H1 (cell line): Measurements from ENCODE around the gene MACROD2. TPM values are rescaled to one million over a fixed set of nuclear protein-coding genes. Genes with fewer than 3 reads are reported as not detected.

Experiments
- CTCF ChIA-PET: fragments of 300-600 bp; sonication (Branson Sonifier 250); formaldehyde crosslinking; loops from one replicate; lab custom pipeline; 2021; ENCODE audit not compliant: partially characterized antibody; lab: Charles Lee
- POLR2A ChIA-PET: fragments of 300-600 bp; sonication (Branson Sonifier 250); formaldehyde crosslinking; loops from one replicate; lab custom pipeline; 2021; ENCODE audit warnings: inconsistent platforms; ENCODE audit not compliant: partially characterized antibody; lab: Charles Lee
- DNase-seq, 2 experiments: peaks; one replicate each; pipeline versions ENCODE4 v3.0.0 to v3.0.0-alpha.2; 2010 to 2022; ENCODE audit warnings: low spot score in 2 of 2, low read depth in 1 of 2, mixed read lengths in 1 of 2
- FAIRE-seq: peaks from 2 replicates; lab custom pipeline; 2011; peaks lifted over from hg19 to GRCh38; lab: Jason Lieb, UNC
- H2AFZ ChIP-seq: 2 replicates; pipeline ENCODE4 v1.8.1; 2012; ENCODE audit warnings: low read length, inconsistent platforms
- H2AK5ac ChIP-seq: 2 replicates; pipeline ENCODE4 v1.6.1; 2013; ENCODE audit warnings: low read depth, low read length
- H2BK120ac ChIP-seq: replicated peaks from 2 replicates; pipeline ENCODE3; 2013; ENCODE audit warnings: low read depth, low read length, inconsistent platforms
- H2BK12ac ChIP-seq: 2 replicates; pipeline ENCODE4 v1.6.1; 2013; ENCODE audit warnings: low read depth, low read length
- H2BK15ac ChIP-seq: 2 replicates; pipeline ENCODE4 v1.6.1; 2013; ENCODE audit warnings: low read length
- H2BK20ac ChIP-seq: 2 replicates; pipeline ENCODE4 v1.6.1; 2013; ENCODE audit warnings: low read length
- H2BK5ac ChIP-seq: 2 replicates; pipeline ENCODE4 v1.6.1; 2013; ENCODE audit warnings: low read depth, low read length
- H3K14ac ChIP-seq: 2 replicates; pipeline ENCODE4 v1.6.1; 2013; ENCODE audit warnings: inconsistent platforms; ENCODE audit not compliant: insufficient read length
- H3K18ac ChIP-seq: 2 replicates; pipeline ENCODE4 v1.6.1; 2013; ENCODE audit warnings: low read length; ENCODE audit errors: extremely low read depth
- H3K23ac ChIP-seq: 2 replicates; pipeline ENCODE4 v1.6.1; 2013; ENCODE audit warnings: inconsistent platforms; ENCODE audit not compliant: insufficient read length
- H3K23me2 ChIP-seq: 2 replicates; pipeline ENCODE4 v1.6.1; 2013; ENCODE audit warnings: low read depth, low read length
- H3K27ac ChIP-seq: 2 replicates; pipeline ENCODE4 v1.6.1; 2011; ENCODE audit warnings: low read depth, low read length, inconsistent platforms
- H3K27me3 ChIP-seq, 4 experiments: replicated peaks in 1 of 4; 1 replicate in 1 of 4; 2 replicates in 3 of 4; pipeline versions ENCODE4 v1.6.1 to v1.8.1; 2011 to 2013; ENCODE audit warnings: low read length in 3 of 4, mild to moderate bottlenecking in 3 of 4, inconsistent platforms in 2 of 4, mixed read lengths in 2 of 4, moderate library complexity in 1 of 4; ENCODE audit not compliant: control insufficient read depth in 3 of 4, insufficient read depth in 3 of 4; ENCODE audit errors: extremely low read depth in 1 of 4
- H3K36me3 ChIP-seq, 4 experiments: 2 replicates each; pipeline versions ENCODE4 v1.6.1 to v1.8.1; 2011 to 2013; ENCODE audit warnings: mild to moderate bottlenecking in 4 of 4, low read length in 3 of 4, moderate library complexity in 2 of 4, control low read depth in 1 of 4, inconsistent platforms in 1 of 4; ENCODE audit not compliant: insufficient read depth in 4 of 4, control insufficient read depth in 2 of 4
- H3K4ac ChIP-seq: replicated peaks from 2 replicates; pipeline ENCODE3; 2013; ENCODE audit warnings: low read length, low read depth, mixed read lengths, inconsistent platforms; ENCODE audit not compliant: insufficient read length
- H3K4me1 ChIP-seq, 4 experiments: replicated peaks in 1 of 4; 1 replicate in 1 of 4; 2 replicates in 3 of 4; pipeline versions ENCODE4 v1.6.1 to v1.8.1; 2011 to 2013; ENCODE audit warnings: low read length in 3 of 4, inconsistent platforms in 2 of 4, mixed read lengths in 1 of 4; ENCODE audit not compliant: insufficient read depth in 4 of 4, control insufficient read depth in 3 of 4
- H3K4me2 ChIP-seq, 2 experiments: 2 replicates each; pipeline versions ENCODE4 v1.6.1 to v1.8.1; 2011 to 2013; ENCODE audit warnings: low read depth in 2 of 2, low read length in 2 of 2, control low read depth in 1 of 2, inconsistent platforms in 1 of 2, mild to moderate bottlenecking in 1 of 2; ENCODE audit not compliant: insufficient read depth in 1 of 2
- H3K4me3 ChIP-seq, 4 experiments: fragments of 200-600, 300-600 bp in 1 of 4; sonication (generic), shearing (Covaris generic), sonication (Bioruptor Twin) in 1 of 4; 2 replicates each; pipeline versions ENCODE4 v1.5.1 to v1.8.1; 2011 to 2016; ENCODE audit warnings: low read length in 4 of 4, low read depth in 3 of 4, control low read depth in 2 of 4, inconsistent platforms in 2 of 4, mild to moderate bottlenecking in 2 of 4, mixed read lengths in 1 of 4, moderate library complexity in 1 of 4; ENCODE audit not compliant: insufficient read depth in 2 of 4; ENCODE audit errors: extremely low read depth in 1 of 4
- H3K56ac ChIP-seq: replicated peaks from 2 replicates; pipeline ENCODE3; 2013; ENCODE audit warnings: low read depth, mild to moderate bottlenecking, mixed read lengths, low read length, inconsistent platforms; ENCODE audit not compliant: insufficient read length
- H3K79me1 ChIP-seq: 2 replicates; pipeline ENCODE4 v1.6.1; 2013; ENCODE audit warnings: low read depth, low read length, control low read depth
- H3K79me2 ChIP-seq, 2 experiments: 2 replicates each; pipeline versions ENCODE4 v1.6.1 to v1.8.1; 2012 to 2013; ENCODE audit warnings: low read length in 2 of 2, mild to moderate bottlenecking in 2 of 2, inconsistent platforms in 1 of 2; ENCODE audit not compliant: insufficient read depth in 2 of 2, control insufficient read depth in 1 of 2
- H3K9ac ChIP-seq, 4 experiments: replicated peaks in 1 of 4; 1 replicate in 1 of 4; 2 replicates in 3 of 4; pipeline versions ENCODE4 v1.6.1 to v1.8.1; 2011 to 2013; ENCODE audit warnings: low read depth in 3 of 4, low read length in 3 of 4, control low read depth in 2 of 4, mild to moderate bottlenecking in 2 of 4, moderate library complexity in 2 of 4, inconsistent platforms in 1 of 4; ENCODE audit errors: extremely low read depth in 1 of 4
- H3K9me3 ChIP-seq, 2 experiments: 2 replicates each; pipeline versions ENCODE4 v1.6.1 to v1.8.1; 2012 to 2013; ENCODE audit warnings: mild to moderate bottlenecking in 2 of 2, moderate library complexity in 2 of 2, control low read depth in 1 of 2, inconsistent platforms in 1 of 2, low read depth in 1 of 2, low read length in 1 of 2, mixed read lengths in 1 of 2; ENCODE audit not compliant: insufficient read depth in 2 of 2
- H4K20me1 ChIP-seq, 2 experiments: replicated peaks in 1 of 2; 2 replicates each; pipeline versions ENCODE3 to v1.8.1; 2011 to 2013; ENCODE audit warnings: inconsistent platforms in 2 of 2, low read length in 2 of 2, mild to moderate bottlenecking in 1 of 2; ENCODE audit not compliant: insufficient read depth in 2 of 2, control insufficient read depth in 1 of 2
- H4K5ac ChIP-seq: 2 replicates; pipeline ENCODE4 v1.6.1; 2013; ENCODE audit warnings: low read length, low read depth, mixed read lengths, inconsistent platforms; ENCODE audit not compliant: insufficient read length
- H4K8ac ChIP-seq: 2 replicates; pipeline ENCODE4 v1.8.0; 2013; ENCODE audit warnings: mild to moderate bottlenecking, moderate library complexity, low read length, inconsistent platforms; ENCODE audit not compliant: insufficient read depth; ENCODE audit errors: extremely low read depth
- H4K91ac ChIP-seq: replicated peaks from 2 replicates; pipeline ENCODE3; 2013; ENCODE audit warnings: low read length, mixed read lengths, inconsistent platforms; ENCODE audit not compliant: insufficient read length
- ASH2L ChIP-seq: fragments of 200-600, 300-600 bp; sonication (generic); IDR thresholded peaks from one replicate; pipeline ENCODE4 v1.7.1; 2017; ENCODE audit warnings: low read length
- CBX5 ChIP-seq: fragments of 300-800, 300-1000 bp; sonication (generic); IDR thresholded peaks from 2 replicates; pipeline ENCODE4 v1.7.1; 2016; ENCODE audit warnings: antibody characterized with exemption, low read length, low read depth
- CREB1 ChIP-seq: IDR thresholded peaks from 2 replicates; pipeline ENCODE4 v1.6.1; 2012; ENCODE audit warnings: inconsistent platforms
- GTF2F1 ChIP-seq: IDR thresholded peaks from 2 replicates; pipeline ENCODE4 v1.6.1; 2012; ENCODE audit warnings: low read depth, low read length, improper control_type of control experiment, borderline replicate concordance
- KDM5A ChIP-seq: fragments of 200-600 bp; IDR thresholded peaks from 2 replicates; pipeline ENCODE4 v1.7.1; 2012; ENCODE audit warnings: mild to moderate bottlenecking, low read length, inconsistent platforms, mixed read lengths
- MAFK ChIP-seq: IDR thresholded peaks from 2 replicates; pipeline ENCODE4 v1.6.1; 2012; ENCODE audit warnings: low read depth, mild to moderate bottlenecking, improper control_type of control experiment, low read length
- PHF8 ChIP-seq: fragments of 200-600 bp; sonication (generic); conservative IDR thresholded peaks from 2 replicates; pipeline ENCODE4 v1.7.1; 2012; ENCODE audit warnings: low read depth, mild to moderate bottlenecking, inconsistent platforms, low read length, moderate library complexity
- RBBP5 ChIP-seq: IDR thresholded peaks from 2 replicates; pipeline ENCODE4 v1.7.1; 2012; ENCODE audit warnings: low read depth, mild to moderate bottlenecking, inconsistent platforms, low read length, moderate library complexity, borderline replicate concordance
- SP4 ChIP-seq: IDR thresholded peaks from 2 replicates; pipeline ENCODE4 v1.6.1; 2012; ENCODE audit warnings: low read length, inconsistent platforms
- YY1 ChIP-seq: IDR thresholded peaks from 2 replicates; pipeline ENCODE4 v1.6.1; 2011; ENCODE audit warnings: low read depth, mild to moderate bottlenecking, low read length
- WGBS, 2 experiments: shearing (Covaris generic) in 1 of 2; methylation state at CpG; one replicate each; pipeline versions ENCODE4 v1.1.6 to v1.1.7; 2013 to 2015; ENCODE audit warnings: low lambda C conversion rate in 2 of 2, mixed read lengths in 2 of 2, inconsistent platforms in 1 of 2, low coverage in 1 of 2, missing lambda C conversion rate in 1 of 2; ENCODE audit not compliant: insufficient replicate concordance in 2 of 2, insufficient coverage in 1 of 2, insufficient read length in 1 of 2; ENCODE audit errors: extremely low coverage in 1 of 2, missing lambda C conversion rate in 1 of 2; 5-methylcytosine and 5-hydroxymethylcytosine counted together
- polyA plus RNA-seq, 7 experiments: library from polyadenylated mRNA; depleted of rRNA in 3 of 7; stranded (reverse) in 5 of 7; unstranded in 2 of 7; fragments of >200 nt in 5 of 7; fragments of 200-250 nt in 2 of 7; gene quantifications; 1 replicate in 5 of 7; 2 replicates in 1 of 7; 4 replicates in 1 of 7; pipeline versions ENCODE4 v1.2.1 to v1.2.3, GENCODE V29; 2011 to 2013; ENCODE audit warnings: missing spikeins in 2 of 7, mixed read lengths in 2 of 7
- total RNA-seq: library from RNA; stranded (reverse); fragmentation: NEBNext Ultra II Directional; extraction: Animal tissue kit (Norgen Biotek cat#: 25700); gene quantifications from 2 replicates; pipeline ENCODE4 v1.2.1, GENCODE V29; 2021

The MACROD2 gene
- total and polyA plus RNA-seq, 2 of the 8 experiments (the other 6 are each of a cell fraction or from before 2014, with no cell fraction given) = 0.70 to 3.9 TPM

DNA sequence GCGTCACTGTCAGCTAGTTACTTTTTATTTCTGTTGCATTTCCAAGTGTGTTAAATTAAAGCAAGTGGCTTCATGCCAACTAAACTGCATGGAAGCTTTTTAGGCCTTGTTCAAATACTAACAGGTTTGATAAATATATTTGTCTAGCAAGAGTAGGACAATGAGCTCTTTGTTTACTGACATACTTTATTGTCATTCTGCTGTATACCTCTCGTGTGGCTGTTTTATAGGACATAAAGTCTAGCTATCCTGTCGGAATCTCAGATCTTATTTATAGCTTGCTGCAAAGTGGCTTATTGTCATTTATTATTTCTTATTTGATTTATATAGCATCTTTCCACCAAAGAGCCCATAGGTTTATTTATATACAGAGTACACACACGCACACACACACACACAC is 1866.9 kb downstream of the MACROD2 start:
- H3K4me1 ChIP-seq = peaks cover 0 to 2% (median 0%) of the 10 kb centered on the region in 4 experiments; a peak in 1 of 7 replicates
- H3K79me2 ChIP-seq = no peaks in the 10 kb centered on the region

More for the DNA sequence above, 1866.9 kb downstream of the MACROD2 start:
- no peak for TF ChIP-seq ASH2L
- no peak for TF ChIP-seq KDM5A
- no peak for TF ChIP-seq GTF2F1
- TF ChIP-seq RBBP5 = no peak
- TF ChIP-seq CREB1 = no peak
- TF ChIP-seq MAFK = no peak
- no peak for TF ChIP-seq SP4
- no peak for TF ChIP-seq PHF8
- no peak for TF ChIP-seq CBX5
- TF ChIP-seq YY1 = no peak
- TF ChIP-seq, all 59 proteins: peak for 0
- Histone ChIP-seq H3K27ac (no peak overlapping the region), H3K27me3 (no peaks in the 10 kb centered on the region), H3K9ac (no peak overlapping the region), H4K91ac (no peak overlapping the region), H3K18ac (no peak overlapping the region), H3K23ac (no peak overlapping the region), H3K56ac (no peak overlapping the region), H3K4ac (no peak overlapping the region), H2BK12ac (no peak overlapping the region), H3K4me3 (no peak overlapping the region), H3K9me3 (no peaks in the 10 kb centered on the region), H3K14ac (no peak overlapping the region), H4K20me1 (no peaks in the 10 kb centered on the region), H3K4me2 (no peak overlapping the region), H3K79me1 (no peaks in the 10 kb centered on the region), H3K36me3 (no peaks in the 10 kb centered on the region), H4K8ac (no peak overlapping the region), H2AK5ac (no peak overlapping the region), H2BK20ac (no peak overlapping the region), H2AFZ (no peak overlapping the region), H2BK120ac (no peak overlapping the region), H2BK5ac (no peak overlapping the region), H4K5ac (no peak overlapping the region), H2BK15ac (no peak overlapping the region), H3K23me2 (no peaks in the 10 kb centered on the region)
- DNase-seq = no peak
- no peak for FAIRE-seq
- POLR2A ChIA-PET = no interaction called here
- CTCF ChIA-PET = no interaction called here
- 92% methylated on average over 4 of the region's 4 CpGs; no CpG with 5 or more reads in 1 of the 2 experiments for WGBS, 2 experiments
